ENCODE results near the gene TRIM41.

TRIM41 gene

DNA sequence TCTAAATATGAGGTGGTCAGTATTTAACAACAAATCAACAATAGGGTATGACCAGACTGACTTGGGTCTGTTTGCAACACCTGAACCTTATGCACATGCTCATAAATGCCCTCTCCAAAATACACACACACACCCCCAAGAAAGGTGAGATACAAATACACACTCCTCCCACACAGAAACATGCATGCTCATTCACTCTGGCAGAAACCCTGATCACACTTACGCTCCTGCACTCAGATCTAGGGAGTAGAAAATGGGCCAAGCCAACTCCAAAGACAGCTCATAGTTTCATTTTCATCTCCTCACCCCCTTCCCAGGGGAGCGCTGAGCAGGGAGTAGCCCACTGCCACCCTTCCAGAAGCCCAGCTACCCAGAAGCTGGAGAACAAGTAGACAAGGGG lies 29.4 kb upstream of the TRIM41 start:
- peaks cover 9 to 22% of the 10 kb centered on the region in 2 donors for H3K4me1 ChIP-seq (ENCODE audit: control insufficient read depth in 1 of 2, insufficient read depth in 2 of 2, low read length in 2 of 2)
- H3K36me3 ChIP-seq (ENCODE audit: control insufficient read depth in 1 of 2, insufficient read depth in 2 of 2, low read length in 2 of 2): no peaks in the 10 kb centered on the region
- no peaks in the 10 kb centered on the region for H3K27me3 ChIP-seq (ENCODE audit: control insufficient read depth in 1 of 2, insufficient read depth in 2 of 2, low read length in 2 of 2)
- H3K4me3 ChIP-seq (ENCODE audit: low read depth in 1 of 2, low read length in 2 of 2): no peak overlapping the region
- no peaks in the 10 kb centered on the region for H3K9me3 ChIP-seq (ENCODE audit: control insufficient read depth in 1 of 2, low read length in 2 of 2)
- H3K9ac ChIP-seq (ENCODE audit: low read depth in 1 of 2, low read length in 2 of 2): no peak overlapping the region
- H3K27ac ChIP-seq (ENCODE audit: low read depth, low read length): no peak overlapping the region

GRCh38 chr5:181194489-181195248 lies 28.4 kb upstream of the TRIM41 start:
- H3K4me1 ChIP-seq (ENCODE audit: control insufficient read depth in 1 of 2, insufficient read depth in 2 of 2, low read length in 2 of 2): peaks cover 9 to 15% of the 10 kb centered on the region in 2 donors
- no peaks in the 10 kb centered on the region for H3K27me3 ChIP-seq (ENCODE audit: control insufficient read depth in 1 of 2, insufficient read depth in 2 of 2, low read length in 2 of 2)
- H3K36me3 ChIP-seq (ENCODE audit: control insufficient read depth in 1 of 2, insufficient read depth in 2 of 2, low read length in 2 of 2): no peaks in the 10 kb centered on the region
- H3K4me3 ChIP-seq (ENCODE audit: low read depth in 1 of 2, low read length in 2 of 2): no peak overlapping the region
- no peaks in the 10 kb centered on the region for H3K9me3 ChIP-seq (ENCODE audit: control insufficient read depth in 1 of 2, low read length in 2 of 2)
- no peak overlapping the region for H3K27ac ChIP-seq (ENCODE audit: low read depth, low read length)
- no peak overlapping the region for H3K9ac ChIP-seq (ENCODE audit: low read depth in 1 of 2, low read length in 2 of 2)

DNA sequence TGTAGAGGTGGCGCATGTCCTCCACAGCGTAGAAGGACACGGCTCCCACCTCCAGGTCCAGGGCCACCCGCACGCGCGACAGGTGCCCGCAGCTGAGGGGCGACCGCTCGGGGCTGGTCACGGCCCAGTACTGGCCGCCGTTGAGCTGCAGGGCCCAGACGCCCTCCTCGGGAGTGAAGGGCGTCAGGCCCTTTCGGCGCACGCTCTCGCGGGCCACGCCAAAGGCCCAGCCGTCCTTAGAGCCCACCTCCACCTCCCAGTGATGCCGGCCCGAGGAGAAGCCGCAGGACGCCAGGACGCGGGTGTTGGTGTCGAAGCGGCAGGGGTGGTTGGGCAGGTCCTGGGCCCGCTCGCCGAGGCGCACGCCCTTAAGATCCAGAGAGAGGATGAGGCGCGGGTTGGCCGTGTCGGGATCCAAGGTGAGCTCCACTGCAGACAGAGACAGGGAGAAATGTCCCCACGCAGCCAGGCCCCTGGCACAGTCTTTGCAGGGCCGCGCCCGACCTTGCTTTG lies 27.8 kb upstream of the TRIM41 start:
- H3K27ac ChIP-seq (ENCODE audit: low read depth, low read length): no peak overlapping the region
- H3K36me3 ChIP-seq (ENCODE audit: control insufficient read depth in 1 of 2, insufficient read depth in 2 of 2, low read length in 2 of 2): no peaks in the 10 kb centered on the region
- no peak overlapping the region for H3K4me3 ChIP-seq (ENCODE audit: low read depth in 1 of 2, low read length in 2 of 2)
- H3K9ac ChIP-seq (ENCODE audit: low read depth in 1 of 2, low read length in 2 of 2): no peak overlapping the region
- peaks cover 9% of the 10 kb centered on the region in 2 donors for H3K4me1 ChIP-seq (ENCODE audit: control insufficient read depth in 1 of 2, insufficient read depth in 2 of 2, low read length in 2 of 2)
- H3K27me3 ChIP-seq (ENCODE audit: control insufficient read depth in 1 of 2, insufficient read depth in 2 of 2, low read length in 2 of 2): no peaks in the 10 kb centered on the region
- H3K9me3 ChIP-seq (ENCODE audit: control insufficient read depth in 1 of 2, low read length in 2 of 2): no peaks in the 10 kb centered on the region

- Histone ChIP-seq H3K27ac (ENCODE audit: low read depth, low read length) (no peak overlapping the region), H3K9me3 (ENCODE audit: control insufficient read depth in 1 of 2, low read length in 2 of 2) (no peaks in the 10 kb centered on the region), H3K36me3 (ENCODE audit: control insufficient read depth in 1 of 2, insufficient read depth in 2 of 2, low read length in 2 of 2) (no peaks in the 10 kb centered on the region), H3K27me3 (ENCODE audit: control insufficient read depth in 1 of 2, insufficient read depth in 2 of 2, low read length in 2 of 2) (peaks cover 0 to 4% of the 10 kb centered on the region in 2 donors), H3K9ac (ENCODE audit: low read depth in 1 of 2, low read length in 2 of 2) (no peak overlapping the region), H3K4me3 (ENCODE audit: low read depth in 1 of 2, low read length in 2 of 2) (no peak overlapping the region), H3K4me1 (ENCODE audit: control insufficient read depth in 1 of 2, insufficient read depth in 2 of 2, low read length in 2 of 2) (peaks cover 5% of the 10 kb centered on the region in 2 donors)
Observed at GRCh38 chr5:181197326-181197951, 25.6 kb upstream of the TRIM41 start.

GRCh38 chr5:181198106-181198685 lies 24.9 kb upstream of the TRIM41 start:
- no peaks in the 10 kb centered on the region for H3K36me3 ChIP-seq (ENCODE audit: control insufficient read depth in 1 of 2, insufficient read depth in 2 of 2, low read length in 2 of 2)
- no peak overlapping the region for H3K4me3 ChIP-seq (ENCODE audit: low read depth in 1 of 2, low read length in 2 of 2)
- H3K9me3 ChIP-seq (ENCODE audit: control insufficient read depth in 1 of 2, low read length in 2 of 2): no peaks in the 10 kb centered on the region
- no peak overlapping the region for H3K27ac ChIP-seq (ENCODE audit: low read depth, low read length)
- peaks cover 0 to 5% of the 10 kb centered on the region in 2 donors for H3K4me1 ChIP-seq (ENCODE audit: control insufficient read depth in 1 of 2, insufficient read depth in 2 of 2, low read length in 2 of 2)
- H3K27me3 ChIP-seq (ENCODE audit: control insufficient read depth in 1 of 2, insufficient read depth in 2 of 2, low read length in 2 of 2): peaks cover 5 to 6% of the 10 kb centered on the region in 2 donors
- no peak overlapping the region for H3K9ac ChIP-seq (ENCODE audit: low read depth in 1 of 2, low read length in 2 of 2)

DNA sequence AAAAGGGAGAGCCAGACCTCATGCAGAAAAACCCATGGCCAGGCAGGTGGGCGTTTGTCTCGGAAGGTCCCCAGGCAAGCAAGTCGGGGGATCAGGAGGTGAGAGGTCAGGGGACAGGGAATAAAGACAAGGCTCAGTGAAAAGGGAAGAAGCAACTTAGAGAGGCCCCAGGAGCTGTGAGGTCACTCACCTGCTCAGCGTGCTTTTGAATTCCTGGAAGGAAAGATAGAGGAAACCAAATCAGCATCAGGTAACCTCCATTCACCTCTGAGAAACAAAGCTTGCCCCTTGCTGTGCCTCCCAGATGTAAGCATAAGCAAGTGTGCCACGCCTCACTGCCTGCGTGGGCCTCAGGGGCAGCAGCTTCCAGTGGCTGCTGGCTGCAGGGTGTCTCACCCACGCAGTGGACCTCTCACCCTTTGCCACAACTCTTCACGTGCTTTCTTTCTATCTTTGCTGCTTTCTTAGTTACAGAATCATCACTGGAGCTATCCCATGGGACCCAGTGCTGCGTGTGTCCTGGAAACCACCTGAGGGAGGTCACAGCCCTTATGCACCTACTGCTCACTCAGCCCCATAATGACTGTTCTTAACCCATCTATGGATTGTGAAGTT lies 24.1 kb upstream of the TRIM41 start:
- Histone ChIP-seq H3K27ac (ENCODE audit: low read depth, low read length) (no peak overlapping the region), H3K36me3 (ENCODE audit: control insufficient read depth in 1 of 2, insufficient read depth in 2 of 2, low read length in 2 of 2) (no peaks in the 10 kb centered on the region), H3K4me3 (ENCODE audit: low read depth in 1 of 2, low read length in 2 of 2) (no peak overlapping the region), H3K9ac (ENCODE audit: low read depth in 1 of 2, low read length in 2 of 2) (no peak overlapping the region), H3K4me1 (ENCODE audit: control insufficient read depth in 1 of 2, insufficient read depth in 2 of 2, low read length in 2 of 2) (peaks cover 3 to 7% of the 10 kb centered on the region in 2 donors), H3K9me3 (ENCODE audit: control insufficient read depth in 1 of 2, low read length in 2 of 2) (no peaks in the 10 kb centered on the region), H3K27me3 (ENCODE audit: control insufficient read depth in 1 of 2, insufficient read depth in 2 of 2, low read length in 2 of 2) (peaks cover 11 to 13% of the 10 kb centered on the region in 2 donors)

DNA sequence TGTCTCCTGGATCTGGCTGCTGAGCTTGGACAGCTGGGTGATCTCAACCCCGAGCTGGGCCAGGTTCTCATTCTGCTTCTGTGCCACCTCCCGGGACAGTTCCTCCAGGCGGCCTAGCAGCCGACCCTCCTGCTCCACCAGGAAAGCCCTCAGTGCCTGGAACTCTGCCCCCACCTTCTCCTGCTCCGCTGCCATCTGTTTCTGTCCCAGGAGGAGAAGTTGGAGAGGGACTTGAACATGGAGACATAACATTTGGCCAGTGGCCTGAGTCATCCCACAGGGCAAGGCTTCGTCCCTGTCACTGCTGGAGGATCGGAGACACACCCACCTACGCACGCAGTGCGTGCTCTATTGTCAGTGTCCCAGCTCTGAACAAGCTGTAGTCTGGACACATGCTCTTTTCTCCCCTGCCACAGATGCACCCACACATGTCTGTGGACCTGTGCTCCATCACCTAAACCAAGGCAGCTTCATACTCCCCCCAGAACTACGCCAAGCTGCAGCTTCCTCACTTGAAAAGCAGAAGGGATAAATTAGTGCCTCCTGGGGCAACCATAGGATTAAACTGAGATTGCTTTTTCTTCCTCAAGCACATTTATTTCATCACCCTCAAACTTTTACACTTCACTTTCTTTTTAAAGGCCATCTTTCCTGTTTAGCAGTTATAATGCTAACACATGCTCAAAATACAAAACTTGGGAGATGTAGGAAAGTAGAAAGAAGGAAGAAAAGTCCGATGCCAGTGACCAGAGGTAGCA lies 23.0 kb upstream of the TRIM41 start:
- H3K9ac ChIP-seq (ENCODE audit: low read depth in 1 of 2, low read length in 2 of 2): no peak overlapping the region
- H3K9me3 ChIP-seq (ENCODE audit: control insufficient read depth in 1 of 2, low read length in 2 of 2): no peaks in the 10 kb centered on the region
- H3K27ac ChIP-seq (ENCODE audit: low read depth, low read length): no peak overlapping the region
- peaks cover 5 to 9% of the 10 kb centered on the region in 2 donors for H3K4me1 ChIP-seq (ENCODE audit: control insufficient read depth in 1 of 2, insufficient read depth in 2 of 2, low read length in 2 of 2)
- H3K27me3 ChIP-seq (ENCODE audit: control insufficient read depth in 1 of 2, insufficient read depth in 2 of 2, low read length in 2 of 2): peaks cover 11 to 18% of the 10 kb centered on the region in 2 donors
- no peaks in the 10 kb centered on the region for H3K36me3 ChIP-seq (ENCODE audit: control insufficient read depth in 1 of 2, insufficient read depth in 2 of 2, low read length in 2 of 2)
- no peak overlapping the region for H3K4me3 ChIP-seq (ENCODE audit: low read depth in 1 of 2, low read length in 2 of 2)

GRCh38 chr5:181200816-181201215 lies 22.3 kb upstream of the TRIM41 start:
- Histone ChIP-seq H3K9me3 (ENCODE audit: control insufficient read depth in 1 of 2, low read length in 2 of 2) (no peaks in the 10 kb centered on the region), H3K4me3 (ENCODE audit: low read depth in 1 of 2, low read length in 2 of 2) (no peak overlapping the region), H3K27me3 (ENCODE audit: control insufficient read depth in 1 of 2, insufficient read depth in 2 of 2, low read length in 2 of 2) (peaks cover 16 to 26% of the 10 kb centered on the region in 2 donors), H3K9ac (ENCODE audit: low read depth in 1 of 2, low read length in 2 of 2) (no peak overlapping the region), H3K4me1 (ENCODE audit: control insufficient read depth in 1 of 2, insufficient read depth in 2 of 2, low read length in 2 of 2) (peaks cover 10 to 14% of the 10 kb centered on the region in 2 donors), H3K36me3 (ENCODE audit: control insufficient read depth in 1 of 2, insufficient read depth in 2 of 2, low read length in 2 of 2) (no peaks in the 10 kb centered on the region), H3K27ac (ENCODE audit: low read depth, low read length) (no peak overlapping the region)

- Histone ChIP-seq H3K27me3 (ENCODE audit: control insufficient read depth in 1 of 2, insufficient read depth in 2 of 2, low read length in 2 of 2) (peaks cover 18 to 31% of the 10 kb centered on the region in 2 donors), H3K4me3 (ENCODE audit: low read depth in 1 of 2, low read length in 2 of 2) (no peak overlapping the region), H3K9ac (ENCODE audit: low read depth in 1 of 2, low read length in 2 of 2) (no peak overlapping the region), H3K36me3 (ENCODE audit: control insufficient read depth in 1 of 2, insufficient read depth in 2 of 2, low read length in 2 of 2) (no peaks in the 10 kb centered on the region), H3K9me3 (ENCODE audit: control insufficient read depth in 1 of 2, low read length in 2 of 2) (no peaks in the 10 kb centered on the region), H3K27ac (ENCODE audit: low read depth, low read length) (no peak overlapping the region), H3K4me1 (ENCODE audit: control insufficient read depth in 1 of 2, insufficient read depth in 2 of 2, low read length in 2 of 2) (peaks cover 20 to 22% of the 10 kb centered on the region in 2 donors)
Observed at GRCh38 chr5:181203093-181203711, 19.9 kb upstream of the TRIM41 start.
